Left kidney (tissue), 1 donor: ENCODE results near the gene CSN2. TPM values are rescaled to one million over a fixed set of nuclear protein-coding genes. Genes with fewer than 3 reads are reported as not detected.

ENCODE experiments used
- polyA plus RNA-seq: library from polyadenylated mRNA; unstranded; fragments of 120-200 nt; gene quantifications from one replicate; pipeline ENCODE4 v1.2.1, GENCODE V29; 2013; ENCODE audit not compliant: insufficient read length

Gene CSN2
- polyA plus RNA-seq, 1 donor, result not detected

Other genes starting within 250 kb of the CSN2 start
- 0.73 TPM for gene SULT1B1, start 205.1 kb downstream of the CSN2 start, polyA plus RNA-seq
- gene SULT1E1, start 105.6 kb downstream of the CSN2 start, polyA plus RNA-seq, result 585 TPM
- gene CSN1S1, start 34.7 kb downstream of the CSN2 start, polyA plus RNA-seq, result not detected
- gene STATH, start 30.2 kb upstream of the CSN2 start, polyA plus RNA-seq, result 1.5 TPM
- gene HTN3, start 62.7 kb upstream of the CSN2 start, polyA plus RNA-seq, result not detected
- 0.07 TPM for gene HTN1, start 84.7 kb upstream of the CSN2 start, polyA plus RNA-seq
- gene PRR27, start 188.5 kb upstream of the CSN2 start, polyA plus RNA-seq, result 0.15 TPM
- 1.8 TPM for gene ODAM, start 230.0 kb upstream of the CSN2 start, polyA plus RNA-seq